Middle frontal gyrus (tissue), 1 donor: Measurements from ENCODE around the gene ABCC10.
"Not testable (repeated sequence)": the region's sequence is repeated elsewhere in the genome, so short reads cannot be mapped to it uniquely, and the experiment has no call there.

ENCODE experiments used
- DNase-seq: peaks from one replicate; pipeline ENCODE4 v3.0.0-alpha.2; 2015; ENCODE audit warnings: low spot score; ENCODE audit errors: extremely low spot score

Gene ABCC10

GRCh38 chr6:43407296-43407695 is 20.0 kb upstream of the ABCC10 start:
- DNase-seq = no peak

GRCh38 chr6:43408259-43408658 is 19.1 kb upstream of the ABCC10 start:
- DNase-seq = no peak

- not testable (repeated sequence) for DNase-seq
These were observed 16.6 kb upstream of the ABCC10 start for GRCh38 chr6:43410776-43411175.

- no peak for DNase-seq
These were observed 14.8 kb upstream of the ABCC10 start for GRCh38 chr6:43412541-43412940.

DNA sequence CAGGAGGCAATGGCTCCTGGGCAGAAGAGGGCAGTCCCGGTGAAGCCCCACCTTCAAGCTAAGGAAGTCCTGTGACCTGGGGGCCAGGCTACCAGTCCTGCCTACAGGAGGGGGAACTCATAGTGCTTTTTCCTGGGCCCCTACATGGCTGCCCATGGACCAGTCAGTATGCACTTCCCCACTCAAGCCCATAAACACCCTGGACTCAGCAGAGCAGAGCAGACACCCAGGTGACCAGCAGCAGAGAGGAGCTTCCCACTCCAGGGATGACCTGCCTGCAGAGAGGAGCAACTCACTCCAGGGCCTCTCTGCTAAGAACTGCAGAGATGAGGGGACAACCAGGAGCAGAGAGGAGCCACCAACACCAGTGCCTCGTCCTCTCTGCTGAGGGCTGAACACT is 14.3 kb upstream of the ABCC10 start:
- DNase-seq = no peak

- DNase-seq = not testable (repeated sequence)
These were observed 12.1 kb upstream of the ABCC10 start for GRCh38 chr6:43415275-43415674.

DNA sequence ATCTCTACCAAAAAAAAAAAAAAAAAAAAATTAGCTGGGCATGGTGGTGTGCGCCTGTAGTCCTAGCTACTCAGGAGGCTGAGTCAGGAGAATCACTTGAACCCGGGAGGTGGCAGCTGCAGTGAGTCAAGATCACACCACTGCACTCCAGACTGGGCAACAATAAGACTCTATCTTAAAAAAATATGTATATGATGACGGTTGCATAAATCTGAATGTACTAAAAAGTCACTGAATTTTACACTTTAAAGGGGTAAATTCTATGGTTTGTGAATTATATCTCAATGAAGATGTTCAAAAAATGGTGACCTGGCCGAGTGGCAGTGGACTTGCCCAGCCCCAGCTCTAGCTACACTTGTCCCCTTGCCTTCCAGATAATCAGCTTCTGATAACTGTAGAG is 10.4 kb upstream of the ABCC10 start:
- DNase-seq = no peak

- no peak for DNase-seq
These were observed 7.2 kb upstream of the ABCC10 start for GRCh38 chr6:43420012-43420709.

DNA sequence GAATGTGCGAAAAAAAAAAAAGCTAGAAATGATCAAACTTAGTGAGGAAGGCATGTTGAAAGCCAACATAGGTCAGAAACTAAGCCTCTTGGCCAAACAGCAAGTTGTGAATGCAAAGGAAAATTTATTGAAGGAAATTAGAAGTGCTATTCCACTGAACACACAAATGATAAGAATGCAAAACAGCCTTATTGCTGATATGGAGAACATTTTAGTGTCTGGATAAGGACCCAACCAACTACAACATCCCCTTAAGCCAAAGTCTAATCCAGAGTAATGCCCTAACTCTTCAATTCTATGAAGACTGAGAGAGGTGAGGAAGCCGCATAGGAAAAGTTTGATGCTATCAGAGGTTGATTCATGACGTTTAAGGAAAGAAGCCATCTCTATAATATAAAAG is 5.5 kb upstream of the ABCC10 start:
- DNase-seq = no peak

DNA sequence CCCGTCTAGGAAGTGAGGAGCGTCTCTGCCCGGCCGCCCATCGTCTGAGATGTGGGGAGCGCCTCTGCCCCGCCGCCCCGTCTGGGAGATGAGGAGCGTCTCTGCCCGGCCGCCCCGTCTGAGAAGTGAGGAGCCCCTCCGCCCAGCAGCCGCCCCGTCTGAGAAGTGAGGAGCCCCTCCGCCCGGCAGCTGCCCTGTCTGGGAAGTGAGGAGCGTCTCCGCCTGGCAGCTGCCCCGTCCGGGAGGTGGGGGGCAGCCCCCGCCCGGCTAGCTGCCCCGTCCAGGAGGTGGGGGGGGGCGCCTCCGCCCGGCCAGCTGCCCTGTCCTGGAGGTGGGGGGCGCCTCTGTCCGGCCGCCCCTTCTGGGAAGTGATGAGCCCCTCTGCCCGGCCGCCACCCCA is 2.3 kb upstream of the ABCC10 start:
- not testable (repeated sequence) for DNase-seq

DNA sequence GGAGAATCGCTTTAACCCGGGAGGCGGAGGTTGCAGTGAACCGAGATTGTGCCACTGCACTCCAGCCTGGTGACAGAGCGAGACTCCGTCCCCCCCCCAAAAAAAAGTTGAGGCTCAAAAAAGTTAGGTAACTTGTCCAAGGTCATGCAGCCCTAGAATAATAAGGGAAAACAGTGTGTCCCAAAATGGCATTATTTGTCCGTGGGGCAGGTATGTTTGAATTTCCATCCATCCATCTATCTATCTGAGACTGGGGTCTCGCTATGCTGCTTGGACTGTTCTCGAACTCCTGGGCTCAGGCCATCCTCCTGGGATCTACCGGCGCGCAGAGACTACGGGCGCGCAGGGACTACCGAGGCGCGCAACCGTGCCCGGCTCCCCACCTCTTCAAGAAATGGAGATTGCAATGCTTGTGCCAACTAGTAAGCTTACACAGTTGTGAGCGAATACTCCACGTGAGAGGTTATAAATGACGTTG is 374 bp upstream of the ABCC10 start:
- no peak for DNase-seq

GRCh38 chr6:43428112-43428570 is 800 bp downstream of the ABCC10 start:
- no peak for DNase-seq

DNA sequence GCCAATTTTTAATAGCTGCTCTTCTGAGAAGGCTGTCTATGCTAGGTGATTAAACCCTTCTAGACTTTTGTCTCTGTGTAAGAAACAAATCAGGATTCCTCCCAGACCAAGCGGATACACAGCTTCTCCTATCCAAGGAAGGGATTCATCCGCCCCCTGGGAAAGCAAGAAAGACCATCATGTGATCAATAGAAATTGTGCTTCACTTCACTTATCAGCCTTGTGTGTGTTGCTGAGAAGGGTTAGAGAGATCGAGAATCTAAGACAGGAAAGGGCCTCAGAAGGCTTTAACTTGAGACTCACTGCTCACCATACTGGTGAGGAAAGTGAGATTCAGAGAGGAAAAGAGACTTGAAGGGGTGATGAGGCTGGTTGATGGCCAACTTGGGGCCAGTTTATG is 1.5 kb downstream of the ABCC10 start:
- DNase-seq = no peak

DNA sequence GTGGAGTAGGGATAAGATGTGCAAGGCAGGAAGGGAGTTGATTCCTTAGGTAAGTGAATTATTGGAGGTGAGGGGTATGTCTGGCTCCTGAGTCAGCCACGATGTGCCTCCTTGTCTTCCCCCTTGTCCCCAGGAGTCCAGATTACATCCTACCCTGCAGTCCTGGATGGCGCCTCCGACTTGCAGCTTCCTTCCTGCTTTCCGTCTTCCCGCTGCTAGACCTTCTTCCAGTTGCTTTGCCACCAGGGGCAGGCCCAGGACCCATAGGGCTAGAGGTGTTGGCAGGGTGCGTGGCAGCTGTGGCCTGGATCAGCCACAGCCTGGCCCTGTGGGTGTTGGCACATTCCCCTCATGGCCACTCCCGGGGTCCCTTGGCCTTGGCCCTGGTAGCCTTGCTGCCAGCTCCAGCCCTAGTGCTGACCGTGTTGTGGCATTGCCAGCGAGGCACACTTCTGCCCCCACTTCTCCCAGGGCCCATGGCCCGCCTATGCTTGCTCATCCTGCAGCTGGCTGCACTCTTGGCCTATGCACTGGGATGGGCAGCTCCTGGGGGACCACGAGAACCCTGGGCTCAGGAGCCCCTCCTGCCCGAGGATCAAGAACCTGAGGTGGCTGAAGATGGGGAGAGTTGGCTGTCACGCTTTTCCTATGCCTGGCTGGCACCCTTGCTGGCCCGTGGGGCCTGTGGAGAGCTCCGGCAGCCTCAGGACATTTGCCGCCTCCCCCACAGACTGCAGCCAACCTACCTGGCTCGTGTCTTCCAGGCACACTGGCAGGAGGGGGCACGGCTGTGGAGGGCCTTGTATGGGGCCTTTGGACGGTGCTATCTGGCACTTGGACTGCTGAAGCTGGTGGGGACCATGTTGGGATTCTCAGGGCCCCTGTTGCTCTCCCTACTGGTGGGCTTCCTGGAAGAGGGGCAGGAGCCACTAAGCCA is 4.9 kb downstream of the ABCC10 start:
- DNase-seq = no peak

DNA sequence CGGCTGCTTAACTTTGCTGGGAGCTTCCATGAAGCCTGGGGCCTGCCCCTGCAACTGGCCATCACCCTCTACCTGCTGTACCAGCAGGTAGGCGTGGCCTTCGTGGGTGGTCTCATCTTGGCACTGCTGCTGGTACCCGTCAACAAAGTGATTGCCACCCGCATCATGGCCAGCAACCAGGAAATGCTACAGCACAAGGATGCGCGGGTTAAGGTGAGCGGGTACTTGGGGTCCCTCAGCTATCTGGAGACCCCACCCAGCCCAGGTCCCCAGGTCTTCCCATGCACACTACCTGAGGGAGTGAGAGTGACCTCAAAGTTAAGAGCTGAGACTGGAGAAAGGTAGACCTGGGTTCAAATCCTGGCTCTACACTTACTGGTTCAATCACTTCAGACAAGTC is 5.8 kb downstream of the ABCC10 start:
- DNase-seq = no peak

DNA sequence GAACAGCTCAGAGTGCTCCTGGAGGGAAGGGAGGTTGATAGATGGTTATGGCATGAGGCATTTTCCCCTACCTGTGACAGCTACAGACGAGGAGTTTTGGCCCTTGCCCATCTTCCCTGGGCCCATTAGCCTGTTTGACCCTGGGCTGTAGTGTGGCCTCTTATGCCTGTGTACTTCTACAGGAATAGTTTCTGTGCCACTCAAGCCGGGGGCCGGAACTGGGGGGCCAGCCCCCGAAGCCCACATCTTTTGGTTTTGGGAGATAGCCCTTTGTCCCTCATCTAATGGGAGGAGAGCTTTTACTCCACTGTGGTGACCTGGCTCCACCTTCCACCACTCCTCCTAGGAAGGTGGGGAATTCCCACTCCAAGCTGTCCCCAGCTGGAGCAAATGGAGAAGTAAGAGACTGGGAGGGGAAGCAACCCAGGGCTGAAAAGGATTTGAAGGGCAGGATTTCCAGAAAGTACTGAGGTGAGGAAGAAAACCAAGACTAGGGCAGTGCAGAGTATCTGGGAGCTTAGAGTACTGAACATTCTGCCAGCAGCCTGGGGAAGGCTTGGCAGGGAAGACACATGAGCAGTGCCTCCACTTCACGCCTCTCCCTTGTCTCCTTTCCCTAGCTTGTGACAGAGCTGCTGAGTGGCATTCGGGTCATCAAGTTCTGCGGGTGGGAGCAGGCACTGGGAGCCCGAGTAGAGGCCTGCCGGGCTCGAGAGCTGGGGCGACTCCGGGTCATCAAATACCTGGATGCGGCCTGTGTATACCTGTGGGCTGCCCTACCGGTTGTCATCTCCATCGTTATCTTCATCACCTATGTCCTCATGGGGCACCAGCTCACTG is 6.9 kb downstream of the ABCC10 start:
- DNase-seq = no peak

DNA sequence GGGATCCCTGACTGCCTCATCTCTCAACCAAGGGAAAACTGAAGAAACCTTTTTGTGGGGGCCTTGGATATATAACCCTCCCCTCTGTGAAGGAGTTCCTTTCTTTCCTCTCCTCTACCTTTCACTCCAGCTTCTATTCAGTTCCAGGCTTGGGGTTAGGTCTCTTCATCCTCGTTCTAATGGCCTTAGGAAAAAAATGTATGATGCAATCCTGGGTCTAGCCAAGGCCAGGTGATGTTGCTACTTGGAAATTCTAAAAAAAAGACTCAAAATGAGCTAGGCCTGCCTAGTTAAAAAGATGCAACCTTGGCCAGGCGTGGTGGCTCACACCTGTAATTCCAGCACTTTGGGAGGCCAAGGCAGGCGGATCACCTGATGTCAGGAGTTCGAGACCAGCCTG is 7.6 kb downstream of the ABCC10 start:
- no peak for DNase-seq

GRCh38 chr6:43435682-43436437 is 8.5 kb downstream of the ABCC10 start:
- no peak for DNase-seq

GRCh38 chr6:43436577-43437282 is 9.4 kb downstream of the ABCC10 start:
- DNase-seq = no peak

DNA sequence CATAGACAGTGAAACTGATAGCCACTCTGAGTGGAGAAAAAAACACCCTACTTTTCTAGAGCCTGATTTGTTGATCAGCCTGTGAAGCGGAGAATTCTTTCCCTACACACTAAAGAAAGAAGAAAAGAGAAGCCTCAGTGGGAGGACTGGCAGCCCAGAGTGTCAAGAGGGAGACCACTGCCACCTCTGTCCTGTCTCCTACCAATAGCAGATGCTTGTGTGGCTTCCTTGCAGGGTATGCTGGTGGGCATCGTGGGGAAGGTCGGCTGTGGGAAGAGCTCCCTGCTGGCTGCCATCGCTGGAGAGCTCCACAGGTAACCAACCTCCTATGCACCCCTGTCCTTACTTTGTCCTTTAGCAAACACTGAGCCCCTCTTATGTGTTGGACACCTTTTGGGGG is 10.4 kb downstream of the ABCC10 start:
- DNase-seq = no peak
